ENCODE data around the gene U2AF1. TPM values are rescaled to one million over a fixed set of nuclear protein-coding genes. Genes with fewer than 3 reads are reported as not detected.

U2AF1 gene
- total RNA-seq, 1 donor from 2014 or later = 26.4 TPM

Other genes starting within 250 kb of the U2AF1 start
- gene WDR4, start 228.0 kb downstream of the U2AF1 start, total RNA-seq = 15.1 TPM
- 26.7 TPM for gene NDUFV3, start 214.3 kb downstream of the U2AF1 start, total RNA-seq
- gene ERVH48-1, start 181.9 kb downstream of the U2AF1 start, total RNA-seq = not detected
- gene PKNOX1, start 133.0 kb downstream of the U2AF1 start, total RNA-seq = 18.9 TPM
- gene CBS, start 31.7 kb downstream of the U2AF1 start, total RNA-seq = 68.3 TPM
- gene CRYAA, start 61.4 kb upstream of the U2AF1 start, total RNA-seq = not detected

All from occipital lobe (tissue), 1 donor.